Thymus (tissue), 11 donors: ENCODE measurements around the gene HM13. TPM values are rescaled to one million over a fixed set of nuclear protein-coding genes. Genes with fewer than 3 reads are reported as not detected.
"Not testable (repeated sequence)": the region's sequence is repeated elsewhere in the genome, so short reads cannot be mapped to it uniquely, and the experiment has no call there.

Source experiments
- DNase-seq, 9 donors: peaks; one replicate each; pipeline ENCODE4 v3.0.0-alpha.2; 2013; ENCODE audit warnings: low spot score in 9 of 9, low read depth in 6 of 9, missing footprints in 1 of 9
- H3K27ac ChIP-seq, 2 donors: one replicate each; pipeline ENCODE4 v1.5.1; 2013; ENCODE audit warnings: control low read depth in 1 of 2, low read depth in 1 of 2, low read length in 1 of 2, mild to moderate bottlenecking in 1 of 2, moderate library complexity in 1 of 2
- H3K27me3 ChIP-seq, 2 donors: one replicate each; pipeline ENCODE4 v1.5.1; 2013; ENCODE audit warnings: low read length in 1 of 2; ENCODE audit not compliant: control insufficient read depth in 2 of 2, insufficient read depth in 1 of 2
- H3K36me3 ChIP-seq, 2 donors: one replicate each; pipeline ENCODE4 v1.5.1; 2013; ENCODE audit warnings: low read length in 1 of 2, mild to moderate bottlenecking in 1 of 2, moderate library complexity in 1 of 2; ENCODE audit not compliant: control insufficient read depth in 2 of 2, insufficient read depth in 2 of 2
- H3K4me1 ChIP-seq, 2 donors: one replicate each; pipeline ENCODE4 v1.5.1; 2013; ENCODE audit warnings: low read length in 2 of 2; ENCODE audit not compliant: control insufficient read depth in 2 of 2, insufficient read depth in 2 of 2
- H3K4me3 ChIP-seq, 2 donors: one replicate each; pipeline ENCODE4 v1.5.1; 2013; ENCODE audit warnings: low read length in 2 of 2, control low read depth in 1 of 2, mild to moderate bottlenecking in 1 of 2
- H3K9me3 ChIP-seq, 2 donors: one replicate each; pipeline ENCODE4 v1.5.1; 2013; ENCODE audit warnings: low read length in 1 of 2, mild to moderate bottlenecking in 1 of 2; ENCODE audit not compliant: control insufficient read depth in 2 of 2, insufficient read depth in 1 of 2
- WGBS: extraction: QIAGEN DNeasy Blood & Tissue Kit; methylation state at CpG from one replicate; pipeline ENCODE4 v1.1.7; 2013; 5-methylcytosine and 5-hydroxymethylcytosine counted together
- polyA plus RNA-seq: library from polyadenylated mRNA; stranded (reverse); fragments of 200-250 nt; gene quantifications from one replicate; pipeline ENCODE4 v1.2.3, GENCODE V29; 2013
- total RNA-seq: library from RNA; stranded (reverse); fragments of 120-200 nt; gene quantifications from one replicate; pipeline ENCODE4 v1.2.4, GENCODE V29; 2013
- donor health status: healthy.

The HM13 gene
- total and polyA plus RNA-seq, 2 donors, result 23.9 to 87.5 TPM

DNA sequence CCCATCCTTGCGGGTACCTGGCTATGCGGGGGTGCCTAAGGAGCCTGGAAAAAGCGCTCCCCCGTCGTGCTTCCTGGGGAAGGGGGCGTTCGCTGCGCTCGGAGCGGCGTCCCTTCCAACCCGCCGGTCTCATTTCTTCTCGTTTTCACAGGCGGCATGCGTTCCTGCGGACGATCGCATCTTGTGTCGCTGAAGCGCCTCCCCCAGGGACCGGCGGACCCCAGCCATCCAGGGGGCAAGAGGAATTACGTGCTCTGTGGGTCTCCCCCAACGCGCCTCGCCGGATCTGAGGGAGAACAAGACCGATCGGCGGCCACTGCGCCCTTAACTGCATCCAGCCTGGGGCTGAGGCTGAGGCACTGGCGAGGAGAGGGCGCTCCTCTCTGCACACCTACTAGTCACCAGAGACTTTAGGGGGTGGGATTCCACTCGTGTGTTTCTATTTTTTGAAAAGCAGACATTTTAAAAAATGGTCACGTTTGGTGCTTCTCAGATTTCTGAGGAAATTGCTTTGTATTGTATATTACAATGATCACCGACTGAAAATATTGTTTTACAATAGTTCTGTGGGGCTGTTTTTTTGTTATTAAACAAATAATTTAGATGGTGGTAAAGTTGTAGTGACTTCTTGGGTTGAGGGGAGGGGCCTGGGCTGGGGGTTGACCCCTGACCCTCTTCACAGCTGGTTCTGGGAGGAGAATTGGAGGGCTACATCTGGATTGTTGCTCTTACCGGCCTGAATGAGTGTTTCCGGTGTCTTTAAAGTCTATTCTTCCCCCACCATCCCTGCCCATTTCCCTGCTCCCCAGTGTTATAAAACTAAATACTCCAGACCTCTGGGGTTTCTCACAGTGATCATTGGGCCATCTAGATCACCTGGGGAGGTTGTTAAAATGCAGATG is 91.9 kb downstream of the HM13 start:
- DNase-seq, result peak in 1 of 9 donors; percentile 55
- peak overlapping the region in 1 of 2 donors; percentile 21 for H3K27ac ChIP-seq
- peaks cover 25 to 60% of the 10 kb centered on the region in 2 donors for H3K27me3 ChIP-seq
- H3K4me1 ChIP-seq, result peaks cover 17 to 72% of the 10 kb centered on the region in 2 donors
- WGBS, result 8% methylated on average over 39 of the region's 39 CpGs
- H3K9me3 ChIP-seq, result peaks cover 0 to 3% of the 10 kb centered on the region in 2 donors
- peaks cover 0 to 2% of the 10 kb centered on the region in 2 donors for H3K36me3 ChIP-seq
- H3K4me3 ChIP-seq, result peak overlapping the region; percentile 57 to 67

DNA sequence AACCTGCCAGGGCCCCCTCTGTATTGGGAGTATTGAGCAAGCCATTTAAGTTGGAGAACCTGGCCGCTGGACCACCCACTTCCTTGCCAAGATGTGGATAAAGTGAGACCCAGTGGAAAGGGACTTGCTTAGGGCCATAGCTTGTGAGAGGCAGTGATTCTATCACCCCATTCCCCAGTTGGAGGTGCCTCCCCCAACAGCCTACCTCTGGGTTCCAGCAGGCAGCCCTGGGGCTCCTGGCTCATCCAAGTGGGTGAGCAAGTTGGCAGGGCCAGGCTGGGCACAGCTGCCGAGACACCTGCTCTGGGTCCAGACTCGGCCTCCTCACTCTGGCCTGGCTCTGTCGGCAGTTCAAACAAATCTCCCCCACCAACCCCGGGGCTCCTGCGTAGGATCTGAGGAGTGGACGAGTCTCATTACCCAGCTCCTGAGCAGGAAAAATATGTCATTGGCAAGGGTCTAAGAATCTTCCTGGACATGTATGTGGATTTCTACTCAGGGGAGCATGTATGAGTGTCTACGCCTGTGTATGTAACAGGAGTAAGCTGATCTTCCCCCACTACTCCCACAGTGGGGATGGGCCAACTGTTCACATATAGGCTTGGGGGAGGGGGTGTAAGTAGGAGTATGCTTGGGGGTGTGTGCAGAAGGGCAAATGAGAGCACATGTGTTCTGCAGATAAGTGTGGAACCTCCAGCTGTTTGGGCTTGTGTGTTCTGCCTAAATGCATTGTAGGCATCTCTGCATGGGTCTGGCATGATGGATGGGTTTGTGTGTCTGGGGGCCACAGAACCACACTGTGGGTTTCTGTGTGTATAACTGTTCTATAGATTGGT is 92.8 kb downstream of the HM13 start:
- peak overlapping the region; percentile 36 to 57 for H3K27ac ChIP-seq
- H3K27me3 ChIP-seq, result peaks cover 25 to 60% of the 10 kb centered on the region in 2 donors
- H3K36me3 ChIP-seq, result peaks cover 0 to 2% of the 10 kb centered on the region in 2 donors
- H3K4me1 ChIP-seq, result peaks cover 17 to 72% of the 10 kb centered on the region in 2 donors
- peaks cover 0 to 3% of the 10 kb centered on the region in 2 donors for H3K9me3 ChIP-seq
- DNase-seq, result peak in 1 of 9 donors; percentile 44
- peak overlapping the region; percentile 20 to 67 for H3K4me3 ChIP-seq
- 92% methylated on average over 8 of the region's 8 CpGs for WGBS

- 86% methylated on average over 9 of the region's 9 CpGs for WGBS
- DNase-seq, result no peak
- Histone ChIP-seq H3K4me1 (peaks cover 19 to 75% of the 10 kb centered on the region in 2 donors), H3K36me3 (peaks cover 0 to 2% of the 10 kb centered on the region in 2 donors), H3K9me3 (peaks cover 0 to 3% of the 10 kb centered on the region in 2 donors), H3K4me3 (no peak overlapping the region), H3K27me3 (peaks cover 25 to 55% of the 10 kb centered on the region in 2 donors), H3K27ac (peak overlapping the region; percentile 7 to 47)
Observed at GRCh38 chr20:31607640-31608250, 93.5 kb downstream of the HM13 start.

GRCh38 chr20:31608251-31608945 is 94.2 kb downstream of the HM13 start:
- Histone ChIP-seq H3K4me1 (peaks cover 19 to 68% of the 10 kb centered on the region in 2 donors), H3K36me3 (peaks cover 0 to 2% of the 10 kb centered on the region in 2 donors), H3K4me3 (peak overlapping the region in 1 of 2 donors; percentile 1), H3K27me3 (peaks cover 25 to 49% of the 10 kb centered on the region in 2 donors), H3K27ac (peak overlapping the region; percentile 28 to 47), H3K9me3 (peaks cover 0 to 3% of the 10 kb centered on the region in 2 donors)
- 27% methylated on average over 45 of the region's 45 CpGs for WGBS
- peak in 5 of 9 donors; percentile 65 to 85 (median 69) for DNase-seq

- H3K4me1 ChIP-seq, result peaks cover 10 to 33% of the 10 kb centered on the region in 2 donors
- H3K27ac ChIP-seq, H3K9me3 ChIP-seq, H3K36me3 ChIP-seq, H3K4me3 ChIP-seq, DNase-seq: not testable (repeated sequence)
- WGBS, result 95% methylated on average over 12 of the region's 12 CpGs
- H3K27me3 ChIP-seq, result peaks cover 8 to 12% of the 10 kb centered on the region in 2 donors
Observed at GRCh38 chr20:31612271-31612640, 98.0 kb downstream of the HM13 start.

DNA sequence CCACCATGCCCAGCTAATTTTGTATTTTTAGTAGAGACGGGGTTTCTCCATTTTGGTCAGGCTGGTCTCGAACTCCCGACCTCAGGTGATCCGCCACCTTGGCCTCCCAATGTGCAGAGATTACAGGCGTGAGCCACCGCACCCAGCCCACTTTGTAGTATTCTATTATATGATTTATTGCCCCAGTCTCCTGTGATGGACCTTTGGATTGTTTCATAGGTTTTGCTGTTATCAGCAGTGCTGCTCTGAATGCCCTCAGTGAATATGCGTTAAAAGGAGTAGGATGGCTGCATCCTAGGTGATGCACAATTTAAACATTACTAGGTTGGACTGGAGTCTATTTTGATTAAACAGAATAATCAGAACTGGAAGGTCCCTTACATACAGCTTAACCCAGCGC is 101.2 kb downstream of the HM13 start:
- no peaks in the 10 kb centered on the region for H3K27me3 ChIP-seq
- no peak overlapping the region for H3K4me3 ChIP-seq
- no peak for DNase-seq
- peaks cover 2 to 11% of the 10 kb centered on the region in 2 donors for H3K4me1 ChIP-seq
- no peaks in the 10 kb centered on the region for H3K9me3 ChIP-seq
- no peak overlapping the region for H3K27ac ChIP-seq
- H3K36me3 ChIP-seq, result no peaks in the 10 kb centered on the region
- WGBS, result 98% methylated on average over 8 of the region's 8 CpGs

- no peak overlapping the region for H3K4me3 ChIP-seq
- WGBS, result 67% methylated on average over 6 of the region's 6 CpGs
- H3K9me3 ChIP-seq, result no peaks in the 10 kb centered on the region
- DNase-seq, result no peak
- no peaks in the 10 kb centered on the region for H3K36me3 ChIP-seq
- no peaks in the 10 kb centered on the region for H3K27me3 ChIP-seq
- H3K4me1 ChIP-seq, result peaks cover 2% of the 10 kb centered on the region in 2 donors
- peak overlapping the region in 1 of 2 donors; percentile 52 for H3K27ac ChIP-seq
Observed at GRCh38 chr20:31617432-31618104, 103.3 kb downstream of the HM13 start.
